Ammon's horn (tissue), 1 donor: ENCODE measurements around the gene CLSTN1.

Source experiments
- DNase-seq: peaks from one replicate; pipeline ENCODE4 v3.0.0-alpha.2; 2016; ENCODE audit warnings: low spot score

The CLSTN1 gene

GRCh38 chr1:9823943-9824701 lies at the start of gene CLSTN1:
Gene CLSTN1 (minus strand): TSS chr1:9823965. CDS start chr1:9823733, 232 bp downstream.
- DNase-seq, result peak; percentile 91

GRCh38 chr1:9873385-9873784 lies 49.6 kb upstream of the CLSTN1 start:
- DNase-seq, result no peak

- no peak for DNase-seq
Observed at GRCh38 chr1:9872430-9873165, 48.8 kb upstream of the CLSTN1 start.

- no peak for DNase-seq
Observed at GRCh38 chr1:9871707-9872425, 48.1 kb upstream of the CLSTN1 start.

- DNase-seq, result no peak
Observed at GRCh38 chr1:9871021-9871420, 47.3 kb upstream of the CLSTN1 start.

- DNase-seq, result no peak
Observed at GRCh38 chr1:9870572-9870971, 46.8 kb upstream of the CLSTN1 start.

GRCh38 chr1:9869831-9870251 lies 46.1 kb upstream of the CLSTN1 start:
- no peak for DNase-seq

- DNase-seq, result no peak
Observed at GRCh38 chr1:9868244-9868590, 44.5 kb upstream of the CLSTN1 start.

- peak; percentile 89 for DNase-seq
Observed at GRCh38 chr1:9867408-9868243, 43.9 kb upstream of the CLSTN1 start.

- DNase-seq, result no peak
Observed at GRCh38 chr1:9866836-9867235, 43.1 kb upstream of the CLSTN1 start.

GRCh38 chr1:9865724-9866123 lies 42.0 kb upstream of the CLSTN1 start:
- no peak for DNase-seq

GRCh38 chr1:9863371-9863770 lies 39.6 kb upstream of the CLSTN1 start:
- DNase-seq, result no peak

- DNase-seq, result no peak
Observed at GRCh38 chr1:9861360-9861759, 37.6 kb upstream of the CLSTN1 start.

- no peak for DNase-seq
Observed at GRCh38 chr1:9860887-9861286, 37.1 kb upstream of the CLSTN1 start.

GRCh38 chr1:9859281-9860014 lies 35.7 kb upstream of the CLSTN1 start:
- DNase-seq, result no peak

GRCh38 chr1:9858293-9859035 lies 34.7 kb upstream of the CLSTN1 start:
- DNase-seq, result no peak

- no peak for DNase-seq
Observed at GRCh38 chr1:9855186-9855585, 31.4 kb upstream of the CLSTN1 start.

GRCh38 chr1:9853249-9853595 lies 29.5 kb upstream of the CLSTN1 start:
- DNase-seq, result no peak

GRCh38 chr1:9852410-9853248 lies 28.9 kb upstream of the CLSTN1 start:
- peak; percentile 87 for DNase-seq

- no peak for DNase-seq
Observed at GRCh38 chr1:9852004-9852403, 28.2 kb upstream of the CLSTN1 start.
